ENCODE data around the gene SPATA32.
A peak's percentile ranks its signal among the peaks of the same experiment; 100 is the strongest.
"Not testable (repeated sequence)": the region's sequence is repeated elsewhere in the genome, so short reads cannot be mapped to it uniquely, and the experiment has no call there.

SPATA32 gene, protein sequence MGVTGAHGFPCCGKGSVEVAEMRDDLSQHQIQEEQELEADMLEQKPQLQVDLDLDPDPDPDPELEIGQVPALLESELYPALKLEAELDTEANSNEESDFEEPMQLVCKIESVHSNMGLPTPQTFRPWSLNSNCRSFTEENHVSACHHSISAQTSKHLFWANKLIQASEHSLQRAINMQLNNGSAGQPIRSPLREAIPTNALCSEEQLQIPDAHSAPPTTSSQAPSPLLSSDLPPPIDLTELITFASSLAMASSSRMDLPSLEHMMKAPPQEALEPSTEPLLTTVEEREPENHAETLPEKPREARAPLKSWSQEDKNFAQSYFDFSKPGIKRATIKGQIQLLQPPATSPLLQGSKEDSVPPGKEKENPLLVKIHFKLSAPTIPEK

DNA sequence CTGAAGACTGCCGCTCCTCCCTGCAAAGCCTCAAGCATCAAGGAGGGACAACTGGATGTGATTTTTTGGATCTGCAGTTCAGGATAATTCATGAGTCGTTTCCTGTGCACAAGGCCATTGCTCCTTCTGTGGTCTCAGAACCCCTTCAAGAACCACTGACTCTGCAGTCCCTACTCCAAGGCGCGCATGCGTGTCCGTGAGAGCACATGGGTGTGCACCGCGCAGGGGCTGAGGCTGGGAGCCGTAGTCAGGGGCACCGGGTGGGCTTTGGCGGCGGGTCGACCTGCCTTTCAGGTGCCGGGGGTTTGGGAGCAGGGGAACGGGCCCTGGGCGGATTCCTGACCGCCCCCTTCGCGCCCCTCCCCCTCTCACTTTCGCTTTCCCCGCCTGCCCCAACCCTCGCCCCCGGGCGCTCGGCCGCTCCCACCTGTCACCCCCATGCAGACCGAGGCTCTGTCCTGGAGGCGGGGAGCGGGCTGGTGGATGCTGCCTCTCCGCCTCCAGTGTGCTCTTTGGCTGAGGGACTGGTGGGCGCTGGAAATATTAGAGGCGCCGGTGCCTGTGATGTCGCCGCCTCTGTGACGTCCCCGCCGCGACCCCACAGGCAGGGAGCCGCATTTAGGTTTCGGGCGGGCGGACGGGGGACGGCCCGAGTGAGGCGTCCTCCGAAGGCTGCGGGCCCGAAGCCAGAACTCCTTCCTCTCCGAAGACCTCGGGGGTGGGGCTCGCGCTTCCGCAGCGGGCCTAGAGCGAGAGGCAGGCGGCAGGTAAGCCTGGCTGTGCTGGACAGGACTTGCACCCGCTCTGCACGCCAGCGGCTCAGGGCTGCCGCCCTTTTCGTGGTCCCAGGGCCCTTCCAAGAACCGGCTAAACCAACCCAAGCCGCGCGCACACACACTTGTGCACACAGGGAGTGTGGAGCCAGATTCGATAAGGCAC lies at the start of gene SPATA32:
TSS of gene SPATA32 (minus strand) at position 518 of the 939 bp plus-strand sequence. CDS start at position 440, 78 bp downstream.
- peak; percentile 78 for DNase-seq

DNA sequence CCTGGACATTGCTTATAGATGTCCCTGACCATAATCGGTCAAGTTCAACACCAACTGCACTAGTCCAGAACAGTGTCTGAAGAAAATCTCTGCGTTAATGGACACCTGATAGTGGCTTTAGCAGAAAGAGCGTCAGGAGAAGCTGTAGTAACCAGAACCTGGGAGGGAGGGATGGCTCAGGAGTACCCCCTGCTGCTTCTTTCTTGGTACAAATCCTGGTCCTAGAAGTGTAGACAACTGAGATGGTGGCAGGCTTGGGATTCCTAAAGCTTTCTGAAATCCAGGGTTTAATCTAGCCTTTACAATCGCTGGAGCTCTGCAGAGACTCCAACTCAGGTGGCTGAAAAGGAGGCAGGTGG lies 49.5 kb upstream of the SPATA32 start:
- no peak for DNase-seq

DNA sequence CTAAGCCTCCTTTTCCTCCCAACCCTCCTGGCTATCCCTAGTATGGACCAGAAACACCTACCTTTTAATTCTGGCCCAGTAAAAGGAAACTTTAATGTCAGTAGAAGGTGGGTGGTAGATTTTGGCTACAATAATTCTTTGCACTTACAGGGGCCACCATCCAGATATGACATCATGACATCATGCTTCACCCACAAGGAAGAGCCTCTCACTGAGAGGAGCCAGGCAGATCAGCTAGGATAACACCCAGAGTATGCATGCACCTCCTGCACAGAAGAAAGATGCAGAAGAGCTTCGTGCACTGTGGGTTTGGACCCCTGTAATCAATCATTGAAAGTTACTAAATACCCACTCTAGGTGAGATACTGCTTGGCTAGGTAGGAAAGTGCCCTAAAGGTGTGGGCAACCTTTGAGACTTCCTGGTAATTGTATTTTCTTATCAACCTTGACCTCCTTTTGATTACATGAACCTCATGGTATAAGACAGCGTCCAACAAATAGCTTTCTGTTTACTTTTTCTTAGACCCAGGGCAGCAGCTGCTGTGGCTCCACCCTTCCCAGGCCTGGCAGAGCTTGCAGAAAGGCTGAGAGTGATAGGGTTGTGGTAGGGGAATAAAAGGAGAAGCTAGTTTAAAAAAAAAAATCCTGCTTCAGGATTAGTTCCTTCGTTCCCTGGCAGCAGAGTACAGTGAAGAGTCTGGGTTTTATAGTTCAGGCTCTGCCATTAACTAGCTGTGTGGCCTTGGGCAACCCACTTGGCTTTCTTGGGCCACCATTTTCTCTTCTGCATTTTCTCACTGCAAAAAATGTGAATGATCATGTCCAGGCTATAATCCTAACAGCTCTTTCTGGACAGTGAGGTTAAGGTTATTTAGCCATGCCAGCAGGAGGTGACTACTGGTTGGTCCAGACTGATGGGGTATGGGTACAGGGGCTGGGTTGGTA lies 48.8 kb upstream of the SPATA32 start:
- DNase-seq = no peak

DNA sequence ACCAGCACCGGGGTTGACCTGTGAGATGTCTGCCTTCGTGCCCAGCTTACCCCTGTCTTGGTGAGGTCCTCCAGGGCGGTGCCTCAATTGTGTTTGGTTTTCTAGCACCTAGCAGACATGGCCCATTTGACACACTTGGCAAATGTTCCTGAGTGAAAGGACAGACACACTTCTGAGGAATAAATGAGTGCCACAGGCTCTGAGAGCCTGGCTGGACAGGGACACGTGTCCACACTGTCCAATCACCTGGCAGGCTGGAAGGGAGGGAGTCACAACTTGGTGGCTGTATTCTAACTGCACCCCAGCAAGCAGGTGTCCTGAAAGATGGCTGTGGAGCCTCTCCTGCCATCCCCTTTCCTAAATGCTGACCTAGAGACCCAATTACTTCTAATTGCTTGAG lies 47.5 kb upstream of the SPATA32 start:
- DNase-seq = no peak

DNA sequence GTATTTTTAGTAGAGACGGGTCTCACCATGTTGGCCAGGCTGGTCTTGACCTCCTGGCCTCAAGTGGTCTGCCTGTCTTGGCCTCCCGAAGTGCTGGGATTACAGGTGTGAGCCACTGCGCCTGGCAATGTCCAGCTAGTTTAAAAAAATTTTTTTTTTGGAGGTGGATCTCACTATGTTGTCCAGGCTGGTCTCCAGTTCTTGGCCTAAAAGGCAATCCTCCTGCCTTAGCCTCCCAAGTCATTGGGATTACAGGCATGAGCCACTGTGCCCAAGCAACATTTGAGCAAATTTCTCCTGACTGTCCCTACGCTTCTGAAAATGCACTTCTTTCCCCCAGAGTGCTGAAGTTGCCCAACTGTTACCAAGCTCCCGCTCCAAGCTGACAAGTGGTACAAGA lies 46.9 kb upstream of the SPATA32 start:
- no peak for DNase-seq

DNA sequence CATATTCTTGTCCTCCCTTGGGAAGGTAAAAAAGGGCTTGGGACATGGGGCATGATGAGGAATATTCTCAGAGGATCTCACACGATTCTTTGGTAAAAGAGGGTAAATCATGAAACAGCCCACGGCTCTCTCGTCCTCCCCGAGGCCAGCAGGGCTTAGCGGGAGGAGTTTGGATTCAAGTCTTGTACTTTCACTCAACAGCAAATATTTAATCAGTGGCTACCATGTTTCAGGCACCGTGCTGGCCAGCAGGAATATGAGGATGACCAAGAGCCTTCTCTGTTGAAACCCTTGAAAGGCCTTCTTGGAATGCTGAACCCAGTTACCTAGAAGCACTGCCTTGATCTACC lies 46.1 kb upstream of the SPATA32 start:
- DNase-seq = no peak

DNA sequence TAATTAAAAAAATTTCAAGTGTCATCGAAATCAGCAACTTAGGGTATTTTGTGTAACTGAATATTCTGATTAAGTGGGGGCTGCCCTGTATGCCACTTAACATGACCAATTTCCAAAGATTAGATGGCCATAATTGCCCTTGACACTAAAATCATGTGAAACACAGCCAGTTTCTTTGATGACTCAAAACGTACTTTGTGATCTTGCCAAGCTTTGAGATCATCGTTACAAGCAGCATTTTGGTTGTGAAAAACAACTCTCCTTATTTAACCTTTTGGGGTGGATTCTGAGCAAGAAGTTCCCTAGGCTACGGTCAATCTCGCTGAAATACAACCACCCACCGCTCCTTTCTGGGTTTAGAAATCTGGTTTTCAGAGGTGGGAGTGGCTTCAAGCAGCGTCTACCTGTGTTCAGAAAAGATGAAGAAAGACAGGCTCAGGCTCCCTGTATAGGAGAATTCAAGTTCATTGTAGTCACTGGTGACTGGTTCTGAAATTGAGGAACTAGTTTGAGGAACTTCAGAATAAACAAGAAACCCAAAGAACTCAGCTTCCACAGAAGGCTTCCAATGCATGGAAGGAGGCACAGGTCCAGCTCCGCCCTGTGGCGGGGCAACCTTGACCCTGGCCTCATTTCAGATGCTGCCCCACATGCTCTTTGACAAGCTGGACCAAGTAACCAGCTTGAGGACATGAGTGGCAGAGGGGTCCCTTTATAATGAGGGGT lies 45.6 kb upstream of the SPATA32 start:
- DNase-seq = peak; percentile 71

DNA sequence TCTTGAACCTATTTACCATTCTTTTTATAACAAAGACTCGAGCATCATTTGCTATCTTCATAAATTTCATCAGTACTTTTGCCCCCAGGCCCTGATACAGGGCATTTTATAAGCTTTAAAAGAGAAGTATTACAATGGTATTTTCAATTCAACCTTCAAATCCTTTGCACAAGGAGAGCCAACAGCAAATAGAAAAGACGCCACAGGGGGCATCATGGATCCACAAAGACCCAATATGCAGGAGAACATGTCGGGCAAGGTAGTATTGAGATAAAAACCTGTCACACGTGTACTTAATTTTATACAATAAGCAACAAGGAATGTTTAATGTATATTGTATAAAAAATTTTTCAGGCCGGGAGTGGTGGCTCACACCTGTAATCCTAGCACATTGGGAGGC lies 44.7 kb upstream of the SPATA32 start:
- no peak for DNase-seq

DNA sequence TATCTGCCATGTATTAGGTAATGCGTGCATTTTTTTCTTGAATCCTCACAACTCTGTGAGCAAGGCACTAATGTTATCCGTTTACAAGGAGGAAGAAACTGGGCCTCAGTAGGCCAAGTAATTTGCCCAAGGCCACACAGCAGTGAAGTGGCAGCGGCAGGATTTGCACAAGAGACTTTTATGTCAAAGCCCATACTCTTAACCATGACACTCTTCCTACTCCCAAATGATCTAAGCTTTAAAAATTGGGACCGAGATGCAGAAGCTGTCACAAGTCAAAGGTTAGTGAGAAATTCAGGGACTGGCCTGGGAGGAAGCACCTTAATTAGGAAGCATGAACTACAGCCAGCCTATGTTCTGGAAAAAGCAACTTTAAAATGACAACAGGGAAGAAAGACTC lies 44.2 kb upstream of the SPATA32 start:
- DNase-seq = no peak

DNA sequence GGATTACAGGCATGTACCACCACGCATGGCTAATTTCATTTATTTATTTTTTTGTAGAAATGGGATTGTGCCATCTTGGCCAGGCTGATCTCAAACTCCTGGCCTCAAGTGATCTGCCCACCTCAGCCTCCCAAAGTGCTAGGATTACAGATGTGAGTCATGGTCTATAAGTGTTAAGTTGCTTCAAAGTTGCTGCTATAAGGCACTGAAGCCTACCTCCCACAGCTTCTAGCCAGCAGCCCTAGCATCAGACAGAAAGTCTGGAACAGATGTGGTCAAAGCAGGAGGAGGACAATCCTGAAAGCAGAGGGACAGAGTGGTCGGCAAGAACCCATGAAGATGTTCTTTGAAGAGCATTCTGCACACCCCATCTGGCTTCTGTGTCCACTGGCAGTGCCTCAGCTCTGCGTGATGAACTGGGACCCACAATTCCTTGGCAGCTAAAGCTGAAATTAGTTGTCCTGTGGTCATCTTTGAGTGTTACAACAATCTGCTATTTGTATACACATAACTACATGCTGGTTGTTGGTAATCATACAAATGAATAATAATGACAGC lies 43.7 kb upstream of the SPATA32 start:
- no peak for DNase-seq

DNA sequence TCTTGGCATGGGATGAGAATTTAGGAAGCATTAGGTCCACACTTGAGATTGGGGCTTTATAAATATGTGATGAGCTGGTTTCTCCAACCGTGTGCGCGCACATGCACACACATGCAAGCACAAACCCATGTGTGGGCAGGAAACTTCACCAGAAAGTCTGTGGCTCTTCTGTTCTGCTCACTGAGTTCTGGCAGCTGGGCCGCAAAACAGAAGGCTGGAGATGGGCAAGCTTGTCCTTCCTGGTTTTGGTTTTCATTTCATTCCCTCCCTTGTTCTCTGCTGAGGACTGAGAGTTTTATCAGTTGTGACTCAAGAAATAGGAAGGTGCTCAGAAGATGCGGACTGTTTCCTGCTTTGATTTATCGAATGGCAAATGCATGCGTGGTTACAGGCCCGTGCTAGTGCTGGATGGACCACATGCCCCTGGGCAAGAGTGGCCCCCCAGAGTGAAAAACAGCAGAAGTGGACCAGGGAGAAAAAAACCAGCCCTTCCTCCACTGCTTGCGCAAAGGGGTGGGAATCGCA lies 40.8 kb upstream of the SPATA32 start:
- DNase-seq = peak; percentile 58

DNA sequence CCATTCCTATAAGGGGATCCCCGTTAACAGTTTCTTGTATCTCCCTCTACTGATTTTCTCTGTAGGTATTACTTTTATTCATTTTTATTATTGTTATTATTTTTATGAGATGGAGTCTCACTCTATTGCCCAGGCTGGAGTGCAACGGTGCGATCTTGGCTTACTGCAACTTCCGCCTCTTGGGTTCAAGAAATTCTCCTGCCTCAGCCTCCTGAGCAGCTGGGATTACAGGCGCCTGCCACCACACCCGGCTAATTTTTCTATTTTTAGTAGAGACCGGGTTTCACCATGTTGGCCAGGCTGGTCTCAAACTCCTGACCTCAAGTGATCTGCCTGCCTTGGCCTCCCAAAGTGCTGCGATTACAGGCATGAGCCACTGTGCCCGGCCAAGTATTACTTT lies 40.3 kb upstream of the SPATA32 start:
- not testable (repeated sequence) for DNase-seq

DNA sequence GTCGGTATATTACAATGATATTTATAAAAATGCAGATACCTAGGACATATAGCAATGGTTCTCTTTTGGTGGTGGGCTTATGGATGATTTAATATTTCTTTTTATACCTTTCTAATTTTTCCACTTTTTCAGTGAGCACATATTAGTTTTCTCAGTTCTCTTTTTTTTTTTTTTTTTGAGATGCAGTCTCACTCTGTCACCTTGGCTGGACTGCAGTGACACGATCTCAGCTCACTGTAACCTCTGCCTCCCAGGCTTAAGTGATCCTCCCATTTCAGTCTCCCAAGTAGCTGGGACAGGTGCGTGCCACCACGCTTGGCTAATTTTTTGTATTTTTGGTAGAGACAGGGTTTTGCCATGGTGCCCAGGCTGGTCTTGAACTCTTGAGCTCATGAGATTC lies 39.8 kb upstream of the SPATA32 start:
- no peak for DNase-seq

DNA sequence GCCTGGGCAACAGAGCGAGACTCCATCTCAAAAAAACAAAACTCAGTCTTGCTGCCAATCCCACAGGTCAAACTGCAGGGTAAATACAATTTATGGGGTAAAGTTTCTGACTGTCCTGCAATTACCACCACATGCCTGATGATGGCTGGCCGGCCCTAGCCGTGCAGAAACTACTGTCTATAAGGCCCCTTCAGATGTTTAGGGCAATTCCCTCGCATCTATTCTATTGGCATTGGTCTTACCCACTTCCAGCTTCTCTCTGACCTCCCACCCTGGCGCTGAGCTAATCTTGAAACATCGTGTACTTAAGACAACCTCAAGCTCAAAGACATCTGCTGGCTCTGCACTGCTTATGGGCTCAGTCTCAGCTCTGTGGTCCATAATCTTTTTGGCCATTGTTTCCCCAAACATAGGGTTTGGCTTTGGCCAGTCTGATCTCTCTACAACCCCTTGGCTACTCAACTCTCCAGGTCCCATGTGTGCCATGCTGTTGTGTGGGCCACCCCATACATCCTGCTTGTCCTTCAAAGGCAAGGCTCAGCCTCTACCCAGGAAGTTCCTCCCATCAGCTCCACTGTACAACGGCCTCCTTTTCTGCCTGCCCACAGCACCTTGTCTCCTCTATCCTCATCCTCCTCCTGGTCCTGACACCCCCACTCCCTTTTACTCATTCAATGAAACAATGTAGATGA lies 38.3 kb upstream of the SPATA32 start:
- no peak for DNase-seq

DNA sequence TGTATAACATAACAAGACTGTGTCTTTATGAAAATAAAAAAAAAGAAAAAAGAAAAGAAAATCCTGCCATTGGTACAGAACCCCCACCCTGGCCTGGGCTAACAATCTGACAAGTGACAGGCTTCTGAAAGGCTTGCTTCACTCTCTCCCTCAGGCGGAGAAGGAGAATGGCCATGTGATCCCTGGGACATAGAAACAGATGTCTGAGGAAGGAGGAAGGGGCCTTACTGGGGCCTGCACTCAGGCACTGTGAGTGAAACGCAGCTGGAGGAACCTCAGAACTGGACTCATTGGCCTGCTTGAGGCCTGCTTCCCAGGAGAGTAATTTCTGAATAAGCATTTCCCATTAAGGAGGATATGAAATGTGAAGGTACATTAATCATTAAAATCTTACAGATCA lies 37.5 kb upstream of the SPATA32 start:
- no peak for DNase-seq

DNA sequence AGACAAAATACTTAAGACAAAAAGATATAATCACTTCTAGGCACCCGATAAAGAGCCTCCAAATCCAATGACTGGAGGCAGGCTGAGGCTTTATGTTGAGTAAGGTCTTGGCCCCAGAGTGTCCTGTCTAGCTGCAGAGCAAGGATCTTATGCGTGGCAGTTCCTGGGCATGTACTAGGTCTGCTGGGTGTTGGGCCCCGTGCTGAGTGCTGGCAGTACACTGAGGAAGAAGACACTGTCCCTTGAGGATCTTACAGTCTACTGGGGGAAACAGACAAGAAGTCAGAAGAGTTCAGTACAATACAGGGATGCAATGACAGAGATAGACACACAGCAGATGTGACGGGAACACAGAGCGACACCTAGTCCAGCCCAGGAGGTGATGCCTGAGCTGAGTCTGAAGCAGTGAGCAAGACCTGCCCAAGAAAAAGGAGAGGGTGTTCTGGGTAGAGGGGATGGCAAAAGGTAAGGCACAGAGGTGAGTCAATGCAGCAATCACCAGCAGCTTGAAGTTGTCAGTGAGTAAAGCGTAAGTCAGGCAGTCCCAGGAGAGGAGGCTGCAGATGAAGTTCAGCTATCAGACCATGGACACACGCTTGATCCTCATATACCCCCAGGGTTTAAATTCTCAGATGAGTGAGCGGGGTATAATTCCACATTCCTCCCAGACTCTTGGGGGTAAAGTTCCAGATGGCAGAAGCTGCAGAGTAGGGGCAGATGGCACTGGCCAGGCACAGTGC lies 36.8 kb upstream of the SPATA32 start:
- no peak for DNase-seq

DNA sequence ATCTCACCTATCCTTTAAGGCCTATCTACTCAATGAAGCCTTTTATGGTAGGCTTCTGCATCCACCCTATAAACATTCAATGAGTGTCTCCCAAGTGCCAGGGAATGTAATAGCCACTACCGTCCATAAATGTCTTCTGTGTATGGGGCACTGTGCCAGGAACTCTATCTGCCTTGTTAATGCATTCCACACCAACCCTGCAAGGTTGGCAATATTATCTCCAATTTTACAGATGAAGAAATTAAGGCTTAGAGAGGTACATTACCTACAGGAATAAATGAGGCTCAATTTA lies 34.9 kb upstream of the SPATA32 start:
- no peak for DNase-seq

DNA sequence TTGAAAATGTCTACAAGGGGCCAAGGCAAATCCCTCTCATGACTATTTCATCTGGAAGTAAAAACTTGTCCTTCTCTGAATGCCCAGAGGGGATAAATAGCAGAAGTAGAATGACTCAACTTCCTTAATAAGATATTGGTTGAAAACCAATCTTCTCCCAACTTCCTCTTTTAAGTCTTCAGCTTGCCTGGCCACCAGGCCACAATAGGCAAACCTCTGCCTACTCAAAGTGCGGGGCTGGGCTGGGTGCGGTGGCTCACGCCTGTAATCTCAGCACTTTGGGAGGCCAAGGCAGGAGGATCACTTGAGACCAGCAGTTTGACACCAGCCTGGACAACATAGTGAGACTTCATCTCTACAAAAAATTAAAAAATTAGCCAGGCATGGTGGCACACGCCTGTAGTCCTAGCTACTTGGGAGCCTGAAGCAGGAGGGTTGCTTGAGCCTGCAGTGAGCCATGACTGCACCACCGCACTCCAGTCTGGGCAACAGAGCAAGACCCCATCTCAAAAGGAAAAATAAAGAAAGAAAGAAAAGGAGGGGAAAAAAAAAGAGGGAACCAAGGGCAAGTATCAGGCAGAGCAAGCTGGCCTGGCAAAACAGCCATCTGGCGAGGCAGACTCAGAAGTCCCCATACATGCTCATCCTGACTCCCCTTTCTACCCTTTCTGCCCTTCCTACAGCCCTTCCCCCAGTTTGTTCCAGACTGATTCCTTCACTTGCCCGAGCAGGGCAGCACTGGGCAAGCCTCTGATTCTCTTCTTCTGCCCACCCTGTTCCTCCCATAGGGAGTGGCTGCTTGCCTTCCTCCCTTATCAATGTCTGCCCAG lies 34.3 kb upstream of the SPATA32 start:
- DNase-seq = no peak

DNA sequence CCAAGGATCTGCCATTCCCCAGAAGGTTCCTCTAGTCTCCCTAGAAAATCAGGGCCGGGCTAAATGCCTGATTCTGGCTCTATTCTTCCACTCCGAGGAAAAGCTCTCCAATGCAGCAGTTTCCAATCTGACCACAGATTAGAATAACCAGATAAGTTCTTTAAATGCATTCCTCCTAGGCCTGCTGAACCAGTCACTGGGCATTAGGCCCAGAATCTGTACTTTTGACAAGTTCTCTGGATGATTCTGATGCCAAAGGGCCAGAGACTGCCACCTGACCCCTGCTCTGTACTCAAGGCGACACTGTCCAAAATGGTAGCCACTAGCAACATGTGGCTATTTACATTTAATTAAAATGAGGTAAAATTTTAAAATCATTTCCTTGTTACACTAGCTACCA lies 32.6 kb upstream of the SPATA32 start:
- no peak for DNase-seq
